HCT116 (cell line): ENCODE results near the gene C1orf159. TPM values are rescaled to one million over a fixed set of nuclear protein-coding genes. Genes with fewer than 3 reads are reported as not detected.

Experiments used
- ATAC-seq: fragments of 200-7000 bp; cut with Tn5 transposase; 2 replicates; pipeline ENCODE4 v1.9.1; 2020; ENCODE audit warnings: mild to moderate bottlenecking, moderate library complexity
- BruUV-seq: library from RNA; stranded (reverse); fragments of 400-500 nt; replicated peaks from 2 replicates; lab custom pipeline; 2021; lab: Mats Ljungman, UMichigan
- CTCF ChIA-PET: fragments of 300-600 bp; sonication (Branson Sonifier 250); formaldehyde crosslinking; loops from one replicate; lab custom pipeline; 2021; ENCODE audit warnings: antibody characterized with exemption; lab: Charles Lee
- POLR2A ChIA-PET: fragments of 300-600, 350-600 bp; sonication (Branson Sonifier 250); formaldehyde crosslinking; loops from one replicate; lab custom pipeline; 2021; ENCODE audit warnings: antibody characterized with exemption; lab: Charles Lee
- RAD21 ChIA-PET, 2 experiments: fragments of 300-600 bp; sonication (Branson Sonifier 250); formaldehyde crosslinking; loops; one replicate each; lab custom pipeline; 2023; ENCODE audit warnings: low total read pairs in 2 of 2; ENCODE audit not compliant: uncharacterized antibody in 2 of 2, unreplicated experiment in 2 of 2, low non-redundant PET in 1 of 2; lab: Charles Lee
- DNase-seq: peaks from one replicate; pipeline ENCODE4 v3.0.0-alpha.2; 2010; ENCODE audit warnings: low read depth, low spot score
- H2AFZ ChIP-seq: fragments of 200-600 bp; shearing (Covaris generic), sonication (generic); 2 replicates; pipeline ENCODE4 v1.6.1; 2017; ENCODE audit warnings: low read depth, mixed run types, mixed read lengths, antibody characterized with exemption, low read length; ENCODE audit not compliant: poor library complexity, severe bottlenecking
- H3K27ac ChIP-seq: 2 replicates; pipeline ENCODE4 v1.5.1; 2012; ENCODE audit warnings: low read depth, low read length
- H3K27me3 ChIP-seq: fragments of 200-600 bp; sonication (generic); 2 replicates; pipeline ENCODE4 v1.6.1; 2016; ENCODE audit warnings: mixed run types, low read length, mixed read lengths; ENCODE audit not compliant: insufficient read depth
- H3K36me3 ChIP-seq, 2 experiments: fragments of 200-500 bp in 1 of 2; fragments of 200-600 bp in 1 of 2; sonication (Bioruptor generic) in 1 of 2; sonication (generic) in 1 of 2; 2 replicates each; pipeline versions ENCODE4 v1.5.1 to v1.6.1; 2014 to 2016; ENCODE audit warnings: low read length in 2 of 2, inconsistent platforms in 1 of 2, mixed read lengths in 1 of 2, mixed run types in 1 of 2; ENCODE audit not compliant: insufficient read depth in 2 of 2, control insufficient read depth in 1 of 2
- H3K4me1 ChIP-seq, 2 experiments: fragments of 200-600 bp in 1 of 2; sonication (generic) in 1 of 2; 2 replicates each; pipeline versions ENCODE4 v1.5.1 to v1.6.1; 2012 to 2017; ENCODE audit warnings: low read length in 2 of 2, inconsistent platforms in 1 of 2, mild to moderate bottlenecking in 1 of 2, mixed read lengths in 1 of 2, mixed run types in 1 of 2, moderate library complexity in 1 of 2; ENCODE audit not compliant: insufficient read depth in 2 of 2, control insufficient read depth in 1 of 2
- H3K4me2 ChIP-seq: fragments of 200-600 bp; sonication (generic); 2 replicates; pipeline ENCODE4 v1.6.1; 2017; ENCODE audit warnings: mixed run types, low read length, mixed read lengths
- H3K4me3 ChIP-seq, 2 experiments: fragments of 200-600 bp in 1 of 2; sonication (generic) in 1 of 2; replicated peaks in 1 of 2; 2 replicates each; pipeline ENCODE4 v1.5.1; 2011 to 2016; ENCODE audit warnings: low read length in 2 of 2, control low read depth in 1 of 2, low read depth in 1 of 2, mild to moderate bottlenecking in 1 of 2, mixed read lengths in 1 of 2, mixed run types in 1 of 2
- H3K79me2 ChIP-seq: fragments of 200-600 bp; sonication (generic); 2 replicates; pipeline ENCODE4 v1.6.1; 2017; ENCODE audit warnings: mild to moderate bottlenecking, mixed run types, low read length, moderate library complexity, mixed read lengths; ENCODE audit not compliant: insufficient read depth
- H3K9ac ChIP-seq: fragments of 200-600 bp; sonication (generic); 2 replicates; pipeline ENCODE4 v1.6.1; 2016; ENCODE audit warnings: low read length, mixed read lengths
- H3K9me2 ChIP-seq: fragments of 200-600 bp; sonication (generic), shearing (Covaris generic); 2 replicates; pipeline ENCODE4 v1.6.1; 2017; ENCODE audit warnings: mixed run types, mild to moderate bottlenecking, moderate library complexity; ENCODE audit not compliant: insufficient read depth
- H3K9me3 ChIP-seq, 2 experiments: fragments of 200-500 bp in 1 of 2; fragments of 200-600 bp in 1 of 2; sonication (Bioruptor generic) in 1 of 2; sonication (generic) in 1 of 2; 2 replicates each; pipeline ENCODE4 v1.6.1; 2014 to 2017; ENCODE audit warnings: low read length in 2 of 2, mixed read lengths in 2 of 2, inconsistent platforms in 1 of 2, low read depth in 1 of 2, mild to moderate bottlenecking in 1 of 2, mixed run types in 1 of 2, moderate library complexity in 1 of 2; ENCODE audit not compliant: control insufficient read depth in 1 of 2, insufficient read depth in 1 of 2
- H4K20me1 ChIP-seq: fragments of 200-600 bp; sonication (generic), shearing (Covaris generic); 2 replicates; pipeline ENCODE4 v1.6.1; 2017; ENCODE audit warnings: mixed run types, mild to moderate bottlenecking, moderate library complexity; ENCODE audit not compliant: insufficient read depth
- CBX3 ChIP-seq: IDR thresholded peaks from 2 replicates; pipeline ENCODE4 v1.6.1; 2012; ENCODE audit warnings: low read depth
- CEBPB ChIP-seq: IDR thresholded peaks from 2 replicates; pipeline ENCODE4 v1.6.1; 2012; ENCODE audit warnings: low read depth
- ELF1 ChIP-seq: IDR thresholded peaks from 2 replicates; pipeline ENCODE4 v1.6.1; 2012; ENCODE audit warnings: low read depth, borderline replicate concordance
- JUND ChIP-seq: IDR thresholded peaks from 2 replicates; pipeline ENCODE4 v1.6.1; 2012
- POLR2A ChIP-seq: IDR thresholded peaks from 2 replicates; pipeline ENCODE4 v1.7.0; 2011; ENCODE audit warnings: borderline replicate concordance; ENCODE audit not compliant: insufficient read depth, insufficient read length; ENCODE audit errors: extremely low read depth
- RAD21 ChIP-seq: IDR thresholded peaks from 2 replicates; pipeline ENCODE4 v1.6.1; 2012; ENCODE audit warnings: low read depth, mild to moderate bottlenecking
- SIN3A ChIP-seq: IDR thresholded peaks from 2 replicates; pipeline ENCODE4 v1.6.1; 2012; ENCODE audit warnings: low read depth
- SP1 ChIP-seq: IDR thresholded peaks from 2 replicates; pipeline ENCODE4 v1.6.1; 2012; ENCODE audit warnings: low read depth
- SRF ChIP-seq: IDR thresholded peaks from 2 replicates; pipeline ENCODE4 v1.6.1; 2012; ENCODE audit warnings: low read depth
- YY1 ChIP-seq: IDR thresholded peaks from 2 replicates; pipeline ENCODE4 v1.6.1; 2011; ENCODE audit warnings: low read length, low read depth, moderate library complexity, mild to moderate bottlenecking; ENCODE audit not compliant: insufficient replicate concordance; ENCODE audit errors: extremely low read depth
- intact Hi-C: fragments of 100-400 bp; cut with micrococcal nuclease; formaldehyde crosslinking; loops from 2 replicates; pipeline ENCODE4 v1.10.0; 2022
- total RNA-seq: library from RNA; stranded (reverse); gene quantifications from one replicate; pipeline ENCODE4 v1.2.1, GENCODE V29; 2021; ENCODE audit not compliant: unreplicated experiment
- TF ChIP-seq, protein P1 (sequence below): IDR thresholded peaks from 2 replicates; pipeline ENCODE4 v1.6.1; 2012; ENCODE audit warnings: low read depth

C1orf159 gene
- total RNA-seq, 1 experiment from 2014 or later: 22.7 TPM

DNA sequence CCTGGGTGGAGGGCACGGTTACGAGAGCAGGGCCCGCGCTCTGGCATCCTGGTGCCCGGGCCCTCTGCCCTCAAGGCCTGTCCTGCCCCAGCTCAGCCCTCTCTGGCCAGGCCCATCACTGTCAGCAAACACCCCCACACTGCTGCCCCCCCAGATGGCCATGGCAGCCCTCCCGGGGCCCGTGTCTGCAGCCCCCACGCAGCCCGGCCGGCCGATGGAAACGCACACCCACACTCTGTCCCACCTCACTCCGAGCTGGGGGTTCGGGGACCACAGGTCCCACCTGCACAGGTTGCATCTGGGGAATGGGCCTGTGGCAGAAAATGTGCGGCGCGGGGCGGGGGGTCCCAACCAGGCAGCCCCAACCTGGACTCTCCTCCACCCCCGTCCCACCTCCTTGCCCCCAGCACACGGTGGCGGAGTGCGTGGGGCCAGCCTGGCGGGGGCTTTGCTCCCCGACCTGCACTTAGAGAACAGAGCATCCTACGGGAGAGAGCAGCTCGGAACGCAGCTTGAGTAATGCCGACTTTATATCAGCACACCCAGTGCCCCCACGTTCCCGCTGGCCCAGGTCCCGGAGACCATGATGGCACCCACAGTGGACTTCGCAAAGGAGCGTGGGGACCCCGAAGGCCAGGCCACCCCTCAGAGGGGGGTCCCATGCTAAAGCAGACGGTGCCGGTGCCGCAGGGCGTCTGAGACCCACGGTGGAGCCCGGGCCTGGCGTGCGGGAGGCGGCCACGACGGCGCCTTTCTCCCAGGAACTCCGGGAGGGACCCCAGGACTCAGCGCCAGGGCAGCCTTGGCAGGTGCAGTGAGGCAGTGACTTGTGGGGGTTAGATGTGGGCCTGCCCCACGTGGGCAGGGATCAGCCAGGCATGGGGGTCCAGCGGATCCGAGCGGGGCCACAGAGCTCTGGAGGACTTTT is 34.3 kb downstream of the C1orf159 start:
- ChIA-PET RAD21 (no interaction called here), POLR2A (no interaction called here), CTCF (no interaction called here)
- Histone ChIP-seq H3K27me3 (no peaks in the 10 kb centered on the region), H2AFZ (no peak overlapping the region), H3K9ac (no peak overlapping the region), H3K27ac (no peak overlapping the region; the same call in 1 of the 2 replicates), H3K36me3 (no peaks in the 10 kb centered on the region), H3K4me1 (peaks cover 10 to 18% of the 10 kb centered on the region in 2 experiments), H3K9me3 (no peaks in the 10 kb centered on the region), H3K4me2 (no peak overlapping the region), H4K20me1 (no peaks in the 10 kb centered on the region), H3K79me2 (no peaks in the 10 kb centered on the region), H3K9me2 (no peaks in the 10 kb centered on the region), H3K4me3 (no peak overlapping the region)
- intact Hi-C loops: no loop called here
- TF ChIP-seq JUND (no peak), RAD21 (no peak), CBX3 (no peak), ELF1 (no peak), SIN3A (no peak), SRF (no peak), SP1 (no peak), CEBPB (no peak), YY1 (no peak), POLR2A (no peak)
- TF ChIP-seq, protein P1, sequence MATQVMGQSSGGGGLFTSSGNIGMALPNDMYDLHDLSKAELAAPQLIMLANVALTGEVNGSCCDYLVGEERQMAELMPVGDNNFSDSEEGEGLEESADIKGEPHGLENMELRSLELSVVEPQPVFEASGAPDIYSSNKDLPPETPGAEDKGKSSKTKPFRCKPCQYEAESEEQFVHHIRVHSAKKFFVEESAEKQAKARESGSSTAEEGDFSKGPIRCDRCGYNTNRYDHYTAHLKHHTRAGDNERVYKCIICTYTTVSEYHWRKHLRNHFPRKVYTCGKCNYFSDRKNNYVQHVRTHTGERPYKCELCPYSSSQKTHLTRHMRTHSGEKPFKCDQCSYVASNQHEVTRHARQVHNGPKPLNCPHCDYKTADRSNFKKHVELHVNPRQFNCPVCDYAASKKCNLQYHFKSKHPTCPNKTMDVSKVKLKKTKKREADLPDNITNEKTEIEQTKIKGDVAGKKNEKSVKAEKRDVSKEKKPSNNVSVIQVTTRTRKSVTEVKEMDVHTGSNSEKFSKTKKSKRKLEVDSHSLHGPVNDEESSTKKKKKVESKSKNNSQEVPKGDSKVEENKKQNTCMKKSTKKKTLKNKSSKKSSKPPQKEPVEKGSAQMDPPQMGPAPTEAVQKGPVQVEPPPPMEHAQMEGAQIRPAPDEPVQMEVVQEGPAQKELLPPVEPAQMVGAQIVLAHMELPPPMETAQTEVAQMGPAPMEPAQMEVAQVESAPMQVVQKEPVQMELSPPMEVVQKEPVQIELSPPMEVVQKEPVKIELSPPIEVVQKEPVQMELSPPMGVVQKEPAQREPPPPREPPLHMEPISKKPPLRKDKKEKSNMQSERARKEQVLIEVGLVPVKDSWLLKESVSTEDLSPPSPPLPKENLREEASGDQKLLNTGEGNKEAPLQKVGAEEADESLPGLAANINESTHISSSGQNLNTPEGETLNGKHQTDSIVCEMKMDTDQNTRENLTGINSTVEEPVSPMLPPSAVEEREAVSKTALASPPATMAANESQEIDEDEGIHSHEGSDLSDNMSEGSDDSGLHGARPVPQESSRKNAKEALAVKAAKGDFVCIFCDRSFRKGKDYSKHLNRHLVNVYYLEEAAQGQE: no peak
- no peak for ATAC-seq
- no peak for DNase-seq
- no TSS peak for BruUV-seq
